Renal pelvis (tissue), 3 donors: Measurements from ENCODE around the gene SLC25A36. TPM values are rescaled to one million over a fixed set of nuclear protein-coding genes. Genes with fewer than 3 reads are reported as not detected.

ENCODE experiments used
- polyA plus RNA-seq, 3 donors: library from polyadenylated mRNA; unstranded; fragments of 120-200 nt; gene quantifications; one replicate each; pipeline ENCODE4 v1.2.1, GENCODE V29; 2013; ENCODE audit not compliant: insufficient read length in 3 of 3

SLC25A36 gene
- polyA plus RNA-seq, 3 donors: 153 to 188 (median 169) TPM

Other genes with a start within 250 kb of the SLC25A36 start
- gene SPSB4, start 109.5 kb downstream of the SLC25A36 start, polyA plus RNA-seq: 10 to 100 TPM; 14.6 to 21.0 (median 20.0) TPM